Dedifferentiated amniotic fluid mesenchymal stem cell (primary cell): ENCODE data around the gene STPG3.

Source experiments
- DNase-seq: peaks from one replicate; pipeline ENCODE4 v3.0.0-alpha.2; 2016; ENCODE audit errors: extremely low spot score

The STPG3 gene

GRCh38 chr9:137251194-137251461 is at the start of gene STPG3:
Gene STPG3 (plus strand): TSS chr9:137251286. CDS start chr9:137251287, 1 bp downstream.
- no peak for DNase-seq

- no peak for DNase-seq
These were observed 48.1 kb upstream of the STPG3 start for GRCh38 chr9:137202966-137203365.

- DNase-seq, result no peak
These were observed 46.4 kb upstream of the STPG3 start for GRCh38 chr9:137204731-137205125.

GRCh38 chr9:137205126-137206069 is 45.7 kb upstream of the STPG3 start, which contains the start of the genes NDOR1 and TMEM203:
Gene NDOR1 (plus strand): TSS chr9:137205700. CDS start chr9:137205778, 78 bp downstream.
Gene TMEM203 (minus strand): TSS chr9:137205648. CDS start chr9:137205414, 234 bp downstream.
- peak; percentile 86 for DNase-seq

GRCh38 chr9:137206602-137207001 is 44.5 kb upstream of the STPG3 start:
- DNase-seq, result no peak

GRCh38 chr9:137211532-137211931 is 39.6 kb upstream of the STPG3 start:
- no peak for DNase-seq

- no peak for DNase-seq
These were observed 38.6 kb upstream of the STPG3 start for GRCh38 chr9:137212520-137212919.

GRCh38 chr9:137213160-137214060 is 37.7 kb upstream of the STPG3 start:
- DNase-seq, result no peak

- no peak for DNase-seq
These were observed 36.5 kb upstream of the STPG3 start for GRCh38 chr9:137214620-137215019.

GRCh38 chr9:137215196-137215986 is 35.7 kb upstream of the STPG3 start:
- no peak for DNase-seq

- DNase-seq, result no peak
These were observed 34.7 kb upstream of the STPG3 start for GRCh38 chr9:137216188-137216965.

- DNase-seq, result no peak
These were observed 33.5 kb upstream of the STPG3 start for GRCh38 chr9:137217276-137218211.

- no peak for DNase-seq
These were observed 32.8 kb upstream of the STPG3 start for GRCh38 chr9:137218212-137218753.

- DNase-seq, result no peak
These were observed 32.3 kb upstream of the STPG3 start for GRCh38 chr9:137218754-137219271.

GRCh38 chr9:137219757-137220316 is 31.2 kb upstream of the STPG3 start:
- DNase-seq, result no peak

- no peak for DNase-seq
These were observed 30.6 kb upstream of the STPG3 start for GRCh38 chr9:137220317-137221094.

GRCh38 chr9:137221095-137221505 is 30.0 kb upstream of the STPG3 start:
- DNase-seq, result no peak

GRCh38 chr9:137221506-137222111 is 29.5 kb upstream of the STPG3 start:
- DNase-seq, result no peak
